ENCODE data around the gene DLGAP4.

DLGAP4 gene

DNA sequence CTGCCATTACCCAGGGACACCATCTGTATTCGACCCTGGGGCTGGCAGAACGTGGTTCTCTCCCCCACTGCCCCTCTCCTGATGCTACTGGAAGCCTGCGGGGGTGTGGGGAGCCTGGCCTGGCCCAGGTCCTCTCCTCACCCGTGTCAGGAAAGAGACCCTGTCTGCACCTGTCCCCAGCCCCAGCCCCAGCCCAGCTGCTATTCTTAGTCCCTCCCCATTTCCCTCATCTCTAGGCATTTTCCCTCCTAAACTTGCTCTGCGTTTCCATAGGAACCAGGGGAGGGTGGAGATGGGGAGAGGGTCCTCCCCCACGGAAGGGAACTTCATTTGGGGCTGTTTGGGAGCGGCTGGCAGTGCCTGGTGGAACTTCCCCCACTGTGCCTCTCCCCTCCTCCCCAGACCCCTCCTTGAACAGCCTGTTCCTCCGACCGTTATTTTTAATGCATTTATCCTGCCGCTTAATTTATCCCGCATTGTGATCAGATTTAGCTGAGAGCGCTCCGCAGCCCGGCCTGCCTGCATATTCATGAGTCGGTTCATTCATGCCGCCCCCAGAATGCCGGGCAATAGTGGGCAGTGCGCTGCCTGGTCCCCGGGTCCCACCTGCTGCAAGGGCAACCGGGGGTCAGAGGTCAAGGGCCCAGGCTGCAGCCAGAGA lies 31.8 kb upstream of the DLGAP4 start:
- no peak for DNase-seq (ENCODE audit: low spot score)

- DNase-seq (ENCODE audit: low spot score): no peak
These were observed 31.1 kb upstream of the DLGAP4 start for GRCh38 chr20:36275011-36275410.

DNA sequence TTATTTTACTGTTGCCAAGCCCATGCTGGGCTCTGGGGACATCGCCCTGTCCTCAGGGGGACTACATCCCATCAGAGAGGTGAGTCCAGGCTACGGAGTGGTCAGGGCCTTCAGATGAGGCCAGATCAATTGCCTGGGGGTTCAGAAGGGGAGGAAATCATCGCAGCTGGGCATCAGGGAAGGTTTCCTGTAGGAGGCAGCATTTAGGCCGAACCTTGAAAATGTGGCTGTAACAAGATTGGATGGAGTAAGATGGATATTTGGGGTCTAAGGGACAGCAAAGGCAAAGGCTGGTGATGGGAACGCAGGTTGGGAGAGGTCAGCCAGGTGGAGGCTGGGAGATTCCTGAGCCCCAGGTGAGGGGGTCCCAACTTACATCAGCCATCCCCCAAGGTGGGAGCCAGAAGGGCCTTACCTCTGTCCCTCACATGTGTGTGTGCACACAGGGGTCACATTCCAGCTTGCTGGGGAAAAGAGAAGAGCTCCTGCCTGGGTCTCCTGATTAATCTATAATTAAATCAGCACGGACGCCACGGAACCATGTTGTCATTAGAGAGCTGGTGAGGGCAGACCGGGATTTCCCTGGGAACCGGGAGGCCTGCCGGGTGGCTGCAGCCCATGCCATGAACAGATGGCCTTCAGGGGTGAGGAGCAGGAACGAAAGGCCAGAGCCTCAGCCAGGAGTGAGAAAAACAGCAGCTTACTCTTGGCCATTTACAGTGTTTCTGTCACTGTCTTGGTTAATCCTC lies 30.5 kb upstream of the DLGAP4 start:
- no peak for DNase-seq (ENCODE audit: low spot score)

DNA sequence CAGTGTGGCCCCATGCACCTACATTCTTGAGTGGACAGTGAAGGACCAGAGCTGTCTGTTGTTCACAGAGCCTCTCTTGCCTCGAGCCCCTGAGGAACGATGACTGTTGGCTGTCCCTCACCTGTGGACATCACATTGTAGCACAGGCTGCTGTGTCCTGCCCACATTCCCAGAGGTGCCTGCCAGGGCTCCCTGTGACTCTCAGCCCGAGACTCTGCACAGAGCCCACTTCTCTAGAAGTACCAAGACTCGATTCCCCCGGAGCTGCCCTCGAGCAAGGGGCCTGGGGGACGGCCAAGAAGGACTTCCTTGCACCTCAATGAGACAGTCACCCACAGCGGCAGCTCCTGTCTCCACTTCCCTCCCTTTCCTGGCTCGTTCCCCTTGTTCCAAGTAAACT lies 28.6 kb upstream of the DLGAP4 start:
- no peak for DNase-seq (ENCODE audit: low spot score)

GRCh38 chr20:36279362-36279761 lies 26.8 kb upstream of the DLGAP4 start:
- DNase-seq (ENCODE audit: low spot score): no peak

DNA sequence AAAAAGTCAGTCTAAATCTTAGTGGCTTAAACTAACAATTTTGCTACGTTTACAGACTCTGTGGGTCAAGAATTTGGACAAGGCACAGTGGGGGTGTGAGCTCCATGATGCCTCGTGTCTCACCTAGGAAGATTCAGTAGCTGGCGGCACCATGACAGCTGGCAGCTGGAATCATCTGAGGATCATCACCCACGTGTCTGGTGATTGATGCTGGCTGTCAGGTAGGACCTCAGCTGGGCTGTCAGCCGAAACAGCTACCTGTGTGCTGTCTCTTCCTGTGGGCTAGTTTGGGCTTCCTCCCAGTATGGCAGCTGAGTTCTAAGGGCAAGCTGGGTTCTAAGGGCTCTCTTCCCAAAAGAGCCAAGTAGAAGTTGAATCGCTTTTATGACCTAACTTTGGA lies 26.4 kb upstream of the DLGAP4 start:
- DNase-seq (ENCODE audit: low spot score): no peak

DNA sequence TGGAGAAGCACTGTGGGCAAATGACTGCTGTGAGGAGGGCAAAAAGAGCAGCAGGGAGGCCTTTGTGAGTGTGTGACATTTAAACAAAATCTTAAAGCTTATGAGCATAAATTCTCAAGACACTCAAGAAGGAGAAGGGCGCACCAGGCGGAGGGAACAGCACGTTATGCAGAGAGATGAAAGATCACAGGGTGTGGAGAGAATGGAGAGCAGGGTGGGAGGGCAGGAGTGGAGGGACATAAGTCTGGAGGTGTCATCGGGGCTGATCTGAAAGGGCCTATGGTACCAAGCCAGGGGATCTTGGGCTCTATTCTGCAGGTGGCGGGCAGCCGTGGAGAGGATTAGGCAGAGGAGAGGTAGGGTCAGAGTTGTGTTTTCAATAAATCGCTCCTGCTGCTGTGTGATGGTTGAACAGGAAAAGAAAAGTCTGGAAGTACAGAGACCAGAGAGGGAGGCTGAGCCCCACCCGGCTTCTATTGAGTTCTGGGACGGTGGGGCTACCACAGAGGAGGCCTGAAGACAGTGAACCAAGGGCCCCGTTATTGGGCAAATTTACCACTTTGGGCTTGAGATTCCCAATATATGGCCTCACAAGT lies 24.3 kb upstream of the DLGAP4 start:
- no peak for DNase-seq (ENCODE audit: low spot score)

- DNase-seq (ENCODE audit: low spot score): no peak
These were observed 21.4 kb upstream of the DLGAP4 start for GRCh38 chr20:36284751-36285150.

- DNase-seq (ENCODE audit: low spot score): no peak
These were observed 20.2 kb upstream of the DLGAP4 start for GRCh38 chr20:36285746-36286447.

DNA sequence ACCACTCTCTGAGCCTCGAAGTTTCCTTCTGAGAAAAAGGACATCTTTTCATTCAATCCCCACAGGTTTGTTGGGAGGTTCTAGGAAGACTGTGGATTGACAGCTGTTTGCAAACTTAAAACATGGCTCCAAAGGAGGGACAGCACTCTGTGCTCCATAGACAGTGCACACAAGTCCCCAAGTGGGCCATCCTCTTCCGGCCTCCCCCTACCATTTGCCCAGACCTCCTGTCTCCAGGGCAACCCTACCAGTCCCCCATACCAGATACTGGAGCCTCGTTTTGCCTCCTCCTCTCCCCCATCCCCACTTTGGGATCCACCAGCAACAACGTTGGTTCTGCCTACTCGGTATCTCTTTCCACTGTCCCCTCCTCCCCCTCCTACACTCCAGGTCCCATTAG lies 8.5 kb upstream of the DLGAP4 start:
- DNase-seq (ENCODE audit: low spot score): no peak

DNA sequence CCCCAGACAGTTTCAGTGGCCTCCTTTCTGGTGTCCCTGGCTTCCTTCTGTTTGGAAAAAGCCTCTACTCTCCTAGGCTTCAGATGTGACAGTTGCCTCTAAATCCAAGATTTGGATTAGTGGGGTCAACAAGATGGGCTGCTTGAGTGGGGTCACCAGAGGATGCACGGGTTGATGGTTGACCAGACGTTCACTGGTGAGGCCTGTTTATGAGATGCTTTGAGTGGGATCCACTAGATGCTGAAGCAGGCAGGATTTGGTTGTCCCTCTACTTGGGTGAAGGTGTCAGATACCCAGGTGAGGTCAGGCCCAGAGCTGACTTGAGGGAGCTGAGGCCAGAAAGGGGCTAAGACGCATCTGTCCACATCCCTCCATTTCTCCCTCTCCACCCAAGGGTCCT lies 8.1 kb upstream of the DLGAP4 start:
- DNase-seq (ENCODE audit: low spot score): no peak

GRCh38 chr20:36298795-36299339 lies 7.3 kb upstream of the DLGAP4 start:
- no peak for DNase-seq (ENCODE audit: low spot score)

DNA sequence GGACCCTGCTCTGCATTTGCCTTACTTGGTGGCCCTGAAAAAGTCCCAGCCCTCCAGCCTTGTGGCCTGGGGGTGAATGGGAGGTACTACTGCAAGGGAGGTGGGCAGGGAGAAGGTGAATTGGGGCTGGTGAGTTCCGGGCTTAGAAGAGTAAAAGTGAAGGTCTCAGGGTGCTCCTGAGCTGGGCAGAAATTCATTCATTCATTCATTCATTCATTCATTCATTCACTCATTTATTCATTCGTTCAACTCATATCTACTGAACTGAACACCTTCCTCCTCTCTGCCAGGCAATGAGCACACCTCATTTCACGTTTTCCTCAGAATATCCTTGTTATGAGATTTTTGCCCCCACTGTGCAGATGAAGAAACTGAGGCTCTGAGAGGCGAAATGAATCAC lies 6.7 kb upstream of the DLGAP4 start:
- no peak for DNase-seq (ENCODE audit: low spot score)

GRCh38 chr20:36301359-36302119 lies 4.6 kb upstream of the DLGAP4 start:
- no peak for DNase-seq (ENCODE audit: low spot score)

- DNase-seq (ENCODE audit: low spot score): no peak
These were observed 3.0 kb upstream of the DLGAP4 start for GRCh38 chr20:36303020-36303595.

DNA sequence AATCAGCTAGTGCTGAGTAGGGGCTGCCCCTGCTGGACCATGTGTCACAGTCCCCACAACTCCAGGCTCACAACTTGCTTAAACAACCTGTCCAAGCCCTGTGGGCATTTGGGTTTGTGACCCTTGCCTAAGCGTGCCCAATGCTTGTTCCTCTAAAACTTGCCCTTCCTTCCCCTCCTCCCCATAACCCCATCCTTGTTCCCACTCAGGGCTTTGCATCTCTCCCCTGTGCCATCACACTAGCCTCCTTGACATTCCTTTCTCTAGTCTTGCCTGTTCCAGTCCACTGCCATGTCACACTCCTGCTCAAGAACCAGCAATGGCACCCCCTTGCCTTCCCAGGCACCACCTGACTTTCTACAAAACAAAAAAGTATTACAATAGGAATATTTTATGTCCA lies 2.3 kb upstream of the DLGAP4 start:
- no peak for DNase-seq (ENCODE audit: low spot score)

DNA sequence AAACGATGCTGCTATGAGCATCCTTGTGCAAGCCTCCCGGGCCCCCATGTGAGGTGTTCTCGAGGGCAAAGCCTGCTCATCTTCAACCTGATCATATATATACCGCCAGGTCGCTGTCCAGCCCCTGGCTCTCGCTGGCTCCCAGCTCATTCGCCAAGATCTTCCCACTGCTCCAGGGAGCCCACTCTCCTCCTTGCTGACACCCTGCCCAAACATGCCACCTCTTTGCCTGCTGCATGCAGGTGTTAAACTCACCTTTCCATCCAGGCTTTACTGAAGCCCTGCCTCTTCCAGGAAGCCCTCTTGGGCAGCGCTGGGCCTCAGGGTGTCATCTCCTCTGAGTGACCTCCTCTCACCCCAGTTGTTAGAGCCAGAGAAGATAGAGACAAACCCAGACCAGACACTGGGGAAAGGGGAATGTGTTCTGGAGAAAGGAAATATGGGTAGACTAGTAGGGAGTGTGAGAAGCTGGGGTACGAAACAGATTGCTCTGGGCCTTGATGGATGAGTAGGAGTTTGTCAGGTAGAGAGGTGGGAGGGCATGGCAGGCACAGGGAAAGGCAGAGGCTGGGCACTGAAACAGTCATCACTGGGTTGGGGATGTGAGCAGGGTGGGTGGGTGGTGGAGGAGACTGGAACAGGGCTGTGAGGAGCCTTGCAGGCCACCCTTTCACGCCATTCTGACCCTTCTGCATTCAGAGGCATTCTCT lies 1.2 kb upstream of the DLGAP4 start:
- no peak for DNase-seq (ENCODE audit: low spot score)

GRCh38 chr20:36306553-36307411 lies 643 bp downstream of the DLGAP4 start:
- DNase-seq (ENCODE audit: low spot score): no peak

- no peak for DNase-seq (ENCODE audit: low spot score)
These were observed 1.5 kb downstream of the DLGAP4 start for GRCh38 chr20:36307412-36308325.

Data from pons (tissue), 1 donor.